HFFc6 (cell line): ENCODE results near the gene AASDHPPT. TPM values are rescaled to one million over a fixed set of nuclear protein-coding genes. Genes with fewer than 3 reads are reported as not detected.

Experiments used
- DNase-seq: peaks from one replicate; pipeline ENCODE4 v3.0.0-alpha.2; 2018
- H3K27ac Mint-ChIP-seq: 2 replicates; pipeline ENCODE4 v1.8.0; 2020; ENCODE audit warnings: mild to moderate bottlenecking, mixed read lengths
- H3K27me3 Mint-ChIP-seq: 2 replicates; pipeline ENCODE4 v1.8.0; 2021; ENCODE audit warnings: mild to moderate bottlenecking, moderate library complexity, mixed read lengths; ENCODE audit not compliant: insufficient read depth
- H3K36me3 Mint-ChIP-seq: 2 replicates; pipeline ENCODE4 v1.8.0; 2021; ENCODE audit warnings: low read depth, mixed read lengths
- H3K4me1 Mint-ChIP-seq: 2 replicates; pipeline ENCODE4 v1.8.0; 2020; ENCODE audit warnings: low read depth, mixed read lengths
- H3K4me3 Mint-ChIP-seq: 2 replicates; pipeline ENCODE4 v1.8.0; 2020; ENCODE audit warnings: mild to moderate bottlenecking, moderate library complexity, mixed read lengths
- H3K9me3 Mint-ChIP-seq: 2 replicates; pipeline ENCODE4 v1.8.0; 2020; ENCODE audit warnings: mild to moderate bottlenecking, mixed read lengths
- CTCF ChIP-seq: fragments of 200-600 bp; sonication (generic); IDR thresholded peaks from 2 replicates; pipeline ENCODE4 v1.5.0; 2021; ENCODE audit warnings: antibody characterized with exemption, mild to moderate bottlenecking
- long read RNA-seq: library from polyadenylated mRNA; unstranded; transcript quantifications from one replicate; pipeline ENCODE4 v2.0.0, GENCODE V29; 2019
- total RNA-seq, 6 experiments: library from RNA; stranded (reverse); fragmentation: NEBNext Ultra II Directional; extraction: Animal tissue kit (Norgen Biotek cat#: 25700); gene quantifications; 2 replicates in 1 of 6; 3 replicates in 5 of 6; pipeline ENCODE4 v1.2.3, GENCODE V29; 2021

The AASDHPPT gene
- 10 to 100 TPM; 37.5 to 49.1 (median 41.0) TPM for total RNA-seq
- long read RNA-seq, transcript AASDHPPT-201 (6 exons, 2,955 nt), result major isoform, 67 of 80 reads
- long read RNA-seq, partial matches to known transcripts, result 3 of 80 reads
- long read RNA-seq, other reads (novel, unspliced or antisense), result 10 of 80 reads

GRCh38 chr11:106077609-106078455 is at the start of gene AASDHPPT:
TSS of gene AASDHPPT (plus strand) at chr11:106077662. CDS start at chr11:106077711, 49 bp downstream.
- 0 out of 2 replicates have a peak, but pooled peaks have one; percentile 10 for TF ChIP-seq CTCF
- H3K27ac Mint-ChIP-seq, result peak within 1 kb of the TSS; percentile 92
- H3K36me3 Mint-ChIP-seq, result peaks cover 16% of the 10 kb centered on the region
- H3K27me3 Mint-ChIP-seq, result no peaks in the 10 kb centered on the region
- H3K4me1 Mint-ChIP-seq, result peaks cover 44% of the 10 kb centered on the region
- peak; percentile 9 for DNase-seq
- no peaks in the 10 kb centered on the region for H3K9me3 Mint-ChIP-seq
- H3K4me3 Mint-ChIP-seq, result peak within 1 kb of the TSS; percentile 93

- Mint-ChIP-seq H3K36me3 (no peaks in the 10 kb centered on the region), H3K27me3 (peaks cover 3% of the 10 kb centered on the region), H3K27ac (no peak overlapping the region), H3K9me3 (no peaks in the 10 kb centered on the region), H3K4me3 (no peak overlapping the region), H3K4me1 (peaks cover 6% of the 10 kb centered on the region)
- DNase-seq, result no peak
- TF ChIP-seq CTCF, result no peak
Measured at GRCh38 chr11:106030609-106031008, 46.9 kb upstream of the AASDHPPT start.

DNA sequence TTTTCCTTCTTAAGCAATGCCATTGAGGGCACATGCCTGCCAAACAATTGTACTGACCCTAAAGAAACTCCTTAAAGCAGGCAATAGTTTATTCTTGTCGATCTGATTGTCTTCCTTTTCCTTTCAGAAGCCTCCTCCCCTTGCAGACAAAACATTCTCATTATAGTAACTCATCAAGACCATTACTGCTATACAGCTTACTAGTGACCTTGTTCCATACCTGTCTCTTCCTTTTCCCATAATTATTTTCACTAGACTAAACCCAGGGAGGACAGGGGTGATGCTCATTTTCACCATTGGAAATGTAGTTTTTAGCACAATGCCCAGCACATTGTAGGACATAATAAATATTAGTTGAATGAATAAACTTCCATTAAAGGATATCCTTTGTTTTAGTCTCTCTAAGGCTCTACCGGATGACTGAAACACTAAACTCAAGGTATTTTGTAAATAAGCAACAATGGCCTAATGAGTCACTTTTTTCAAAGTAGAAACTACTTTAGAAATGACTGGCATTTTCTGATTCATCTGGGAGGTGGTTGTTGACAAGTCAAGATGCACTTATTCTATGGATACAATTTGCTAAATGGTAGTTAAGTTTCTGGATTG is 46.2 kb upstream of the AASDHPPT start:
- H3K27me3 Mint-ChIP-seq, result peaks cover 3% of the 10 kb centered on the region
- no peaks in the 10 kb centered on the region for H3K36me3 Mint-ChIP-seq
- peak; percentile 20 for DNase-seq
- peaks cover 6% of the 10 kb centered on the region for H3K4me1 Mint-ChIP-seq
- H3K9me3 Mint-ChIP-seq, result no peaks in the 10 kb centered on the region
- H3K27ac Mint-ChIP-seq, result no peak overlapping the region
- H3K4me3 Mint-ChIP-seq, result no peak overlapping the region
- TF ChIP-seq CTCF, result no peak

DNA sequence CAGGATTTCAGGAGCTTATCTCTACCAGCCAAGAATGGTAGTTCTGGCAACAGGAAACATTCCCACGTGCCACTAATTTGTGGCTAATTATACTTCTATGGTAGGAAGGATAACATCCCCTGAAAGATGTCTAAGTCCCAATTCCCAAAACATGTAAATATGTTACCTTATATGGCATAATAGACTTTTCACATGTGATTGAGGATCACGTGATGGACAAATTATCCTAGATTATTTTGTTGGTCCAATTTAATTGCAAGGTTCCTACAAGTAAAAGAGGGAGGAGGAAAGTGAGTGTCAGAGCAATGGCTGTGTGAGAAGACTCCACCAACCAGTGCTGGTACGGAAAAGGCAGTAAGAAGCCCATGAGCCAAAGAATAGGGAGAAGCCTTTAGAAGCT is 45.5 kb upstream of the AASDHPPT start:
- no peak for DNase-seq
- no peaks in the 10 kb centered on the region for H3K36me3 Mint-ChIP-seq
- peaks cover 6% of the 10 kb centered on the region for H3K4me1 Mint-ChIP-seq
- no peak overlapping the region for H3K27ac Mint-ChIP-seq
- H3K27me3 Mint-ChIP-seq, result peaks cover 3% of the 10 kb centered on the region
- H3K4me3 Mint-ChIP-seq, result no peak overlapping the region
- no peaks in the 10 kb centered on the region for H3K9me3 Mint-ChIP-seq
- no peak for TF ChIP-seq CTCF

DNA sequence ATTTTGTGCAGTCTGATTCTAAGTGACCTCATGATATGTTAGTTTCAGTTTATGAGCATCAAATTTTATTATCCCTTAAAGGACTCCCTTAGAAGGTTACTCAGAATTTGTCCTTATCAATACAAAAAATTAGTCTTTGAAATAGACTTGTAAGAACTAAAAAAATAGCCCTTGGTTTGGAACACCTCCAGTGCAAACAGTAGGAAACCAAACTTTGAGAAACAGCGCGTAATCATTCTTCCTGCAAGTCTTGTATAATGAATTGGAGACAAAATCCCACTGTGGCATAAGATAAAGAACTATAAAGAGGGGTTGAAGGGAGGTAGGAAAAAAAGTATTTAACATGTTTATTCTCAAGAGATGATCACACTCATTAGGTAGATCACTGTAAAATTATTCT is 44.6 kb upstream of the AASDHPPT start:
- DNase-seq, result no peak
- H3K27ac Mint-ChIP-seq, result no peak overlapping the region
- no peak overlapping the region for H3K4me3 Mint-ChIP-seq
- H3K9me3 Mint-ChIP-seq, result no peaks in the 10 kb centered on the region
- no peak for TF ChIP-seq CTCF
- no peaks in the 10 kb centered on the region for H3K36me3 Mint-ChIP-seq
- peaks cover 6% of the 10 kb centered on the region for H3K4me1 Mint-ChIP-seq
- peaks cover 2% of the 10 kb centered on the region for H3K27me3 Mint-ChIP-seq
